Tibial nerve (tissue), 3 donors: ENCODE results near the gene MDN1.

Source experiments
- CTCF ChIP-seq, 5 experiments: fragments of 200-600 bp in 3 of 5; fragments of 450-650 bp in 2 of 5; sonication (generic) in 3 of 5; IDR thresholded peaks; one replicate each; pipeline ENCODE4 v1.5.1; 2016 to 2019; ENCODE audit warnings: antibody characterized with exemption in 5 of 5, mild to moderate bottlenecking in 3 of 5, moderate library complexity in 2 of 5
- POLR2A ChIP-seq, 2 donors: fragments of 450-650 bp; IDR thresholded peaks; one replicate each; pipeline ENCODE4 v1.6.1; 2017; ENCODE audit warnings: antibody characterized with exemption in 2 of 2, mild to moderate bottlenecking in 2 of 2, moderate library complexity in 2 of 2

DNA sequence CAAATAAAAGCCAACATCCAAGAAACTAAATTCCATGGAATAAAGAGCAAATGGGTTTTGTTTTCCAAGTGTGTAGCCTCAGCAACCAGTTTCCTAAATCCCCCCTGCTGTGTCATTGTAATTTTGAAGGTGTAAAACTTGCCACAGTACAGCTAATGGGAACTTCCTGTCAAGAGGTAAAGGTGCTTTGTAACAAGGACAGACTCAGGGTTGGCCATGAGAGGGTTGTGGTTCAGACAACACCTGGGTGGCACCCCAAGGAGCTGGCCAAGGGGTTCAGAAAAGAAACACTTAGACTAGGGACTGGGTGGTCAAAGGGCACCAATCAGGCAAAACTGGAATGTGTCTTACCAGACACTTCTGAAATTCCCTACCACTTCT lies 128.7 kb downstream of the MDN1 start:
- TF ChIP-seq CTCF (IDR thresholded peaks at IDR 0.05) = no peak
- no peak for TF ChIP-seq POLR2A (IDR thresholded peaks at IDR 0.05)
